ENCODE data around the gene CXorf49. TPM values are rescaled to one million over a fixed set of nuclear protein-coding genes. Genes with fewer than 3 reads are reported as not detected.
"Not testable (repeated sequence)": the region's sequence is repeated elsewhere in the genome, so short reads cannot be mapped to it uniquely, and the experiment has no call there.

CXorf49 gene
- total RNA-seq, 2 experiments from 2014 or later = not detected

DNA sequence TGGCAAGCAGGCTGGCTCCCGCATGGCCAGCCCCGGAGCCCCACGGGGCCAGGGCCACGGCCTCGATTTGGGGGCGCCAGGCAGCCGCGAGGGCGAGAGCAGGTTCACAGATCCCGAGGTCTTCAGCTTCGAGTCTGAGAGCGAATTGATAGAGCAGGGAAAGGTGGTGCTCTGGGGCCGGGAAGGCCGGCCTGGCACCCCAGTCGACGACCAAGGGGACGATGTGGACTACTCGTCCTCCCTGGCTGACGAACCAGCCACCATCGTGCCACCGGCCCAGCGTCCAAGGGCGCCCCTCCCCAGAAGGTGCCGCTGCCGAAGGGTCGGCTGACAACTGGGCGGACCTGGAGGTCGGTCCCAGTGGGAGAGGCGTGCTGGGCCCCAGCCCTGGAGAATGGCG, 1.1 kb upstream of the CXorf49 start:
- intact Hi-C loops (cut with DNase I, micrococcal nuclease); H3K27ac Mint-ChIP-seq; DNase-seq; H3K9me3 ChIP-seq (ENCODE audit: control insufficient read depth in 1 of 2, insufficient read depth in 1 of 2, low read length in 2 of 2); POLR2A ChIA-PET; H3K27me3 ChIP-seq (ENCODE audit: control insufficient read depth in 1 of 2, insufficient read depth in 2 of 2, low read length in 2 of 2); H3K4me1 ChIP-seq (ENCODE audit: insufficient read depth, low read length); H3K4me3 ChIP-seq (ENCODE audit: low read length); H3K4me1 Mint-ChIP-seq (ENCODE audit: low read depth); H3K36me3 ChIP-seq (ENCODE audit: insufficient read depth, low read length); H3K4me3 Mint-ChIP-seq; CTCF ChIA-PET; H3K27me3 Mint-ChIP-seq; H3K36me3 Mint-ChIP-seq (ENCODE audit: low read depth); H3K9me3 Mint-ChIP-seq; ATAC-seq (ENCODE audit: poor library complexity); H3K27ac ChIP-seq (ENCODE audit: low read depth in 1 of 2, low read length in 2 of 2): not testable (repeated sequence)

DNA sequence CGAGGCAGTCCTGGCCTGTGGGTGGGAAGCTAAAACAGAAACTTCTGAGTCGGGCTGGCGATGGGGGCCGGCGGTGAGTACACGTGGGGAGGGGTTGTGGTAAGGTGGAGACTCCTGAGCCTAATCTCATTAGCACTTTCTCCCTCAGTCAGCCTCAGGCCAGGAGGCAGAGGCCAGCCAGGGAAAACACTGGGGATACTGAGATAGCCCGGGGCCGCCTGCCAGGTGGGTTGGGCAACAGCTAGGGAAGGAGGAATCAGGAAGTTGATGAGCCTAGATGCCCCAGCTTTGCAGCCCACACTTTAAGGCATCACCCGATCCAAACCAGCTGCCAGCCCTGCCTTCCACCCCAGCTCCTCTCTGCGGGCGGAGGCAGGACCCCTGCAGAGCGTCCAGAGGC, 1.8 kb downstream of the CXorf49 start:
- H3K9me3 Mint-ChIP-seq; H3K4me3 ChIP-seq (ENCODE audit: low read length); H3K27me3 ChIP-seq (ENCODE audit: control insufficient read depth in 1 of 2, insufficient read depth in 2 of 2, low read length in 2 of 2); DNase-seq; H3K4me1 ChIP-seq (ENCODE audit: insufficient read depth, low read length); H3K9me3 ChIP-seq (ENCODE audit: control insufficient read depth in 1 of 2, insufficient read depth in 1 of 2, low read length in 2 of 2); H3K27ac ChIP-seq (ENCODE audit: low read depth in 1 of 2, low read length in 2 of 2); ATAC-seq (ENCODE audit: poor library complexity); POLR2A ChIA-PET; H3K4me3 Mint-ChIP-seq; CTCF ChIA-PET; H3K36me3 Mint-ChIP-seq (ENCODE audit: low read depth); H3K36me3 ChIP-seq (ENCODE audit: insufficient read depth, low read length); H3K27ac Mint-ChIP-seq; intact Hi-C loops (cut with DNase I, micrococcal nuclease); H3K27me3 Mint-ChIP-seq; H3K4me1 Mint-ChIP-seq (ENCODE audit: low read depth): not testable (repeated sequence)

DNA sequence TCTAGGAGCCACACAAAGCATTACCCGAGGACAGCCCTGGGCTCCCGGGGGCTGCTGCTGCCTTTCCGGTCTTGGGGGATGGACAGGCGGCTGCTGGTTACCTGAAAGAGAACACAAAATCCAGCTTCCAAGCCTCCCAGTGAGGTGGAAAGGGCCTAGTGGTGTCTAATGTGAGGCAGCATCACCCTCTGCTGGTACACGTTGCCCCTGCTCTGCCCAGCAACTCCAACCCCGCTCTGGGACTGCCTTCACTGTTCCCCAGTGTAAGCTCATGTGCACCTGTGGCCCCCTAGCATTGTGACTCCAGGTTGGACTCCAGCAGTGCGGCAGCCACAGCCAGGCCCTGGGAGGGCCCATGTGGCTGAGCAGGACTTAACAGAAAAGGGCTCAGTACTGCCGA, 2.5 kb downstream of the CXorf49 start:
- DNase-seq; CTCF ChIA-PET; H3K9me3 Mint-ChIP-seq; H3K9me3 ChIP-seq (ENCODE audit: control insufficient read depth in 1 of 2, insufficient read depth in 1 of 2, low read length in 2 of 2); H3K27ac Mint-ChIP-seq; H3K4me1 Mint-ChIP-seq (ENCODE audit: low read depth); POLR2A ChIA-PET; H3K4me1 ChIP-seq (ENCODE audit: insufficient read depth, low read length); H3K4me3 Mint-ChIP-seq; H3K27me3 Mint-ChIP-seq; intact Hi-C loops (cut with DNase I, micrococcal nuclease); H3K4me3 ChIP-seq (ENCODE audit: low read length); H3K27me3 ChIP-seq (ENCODE audit: control insufficient read depth in 1 of 2, insufficient read depth in 2 of 2, low read length in 2 of 2); H3K36me3 ChIP-seq (ENCODE audit: insufficient read depth, low read length); H3K27ac ChIP-seq (ENCODE audit: low read depth in 1 of 2, low read length in 2 of 2); ATAC-seq (ENCODE audit: poor library complexity); H3K36me3 Mint-ChIP-seq (ENCODE audit: low read depth): not testable (repeated sequence)

DNA sequence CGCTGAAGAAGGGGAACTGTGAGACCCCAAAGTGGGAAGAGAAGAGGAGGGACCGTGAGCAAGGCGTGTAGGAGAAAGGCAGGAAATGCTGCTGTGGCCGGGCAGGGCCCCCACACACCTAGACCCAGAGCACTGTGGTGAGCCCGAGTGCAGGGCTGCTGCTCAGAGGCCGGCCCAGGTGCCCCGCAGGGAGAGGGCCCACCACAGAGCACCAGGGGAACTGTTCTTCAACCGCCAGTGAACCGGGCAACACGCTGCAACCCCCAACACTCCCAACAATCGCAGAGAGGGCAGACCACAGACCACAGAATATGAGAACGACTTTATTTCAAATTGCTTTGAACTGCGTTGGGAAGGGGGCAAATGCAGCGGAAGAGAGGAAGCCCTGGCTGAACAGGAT, 4.0 kb downstream of the CXorf49 start:
- H3K27ac ChIP-seq (ENCODE audit: low read depth in 1 of 2, low read length in 2 of 2); DNase-seq; H3K36me3 Mint-ChIP-seq (ENCODE audit: low read depth); POLR2A ChIA-PET; H3K27me3 ChIP-seq (ENCODE audit: control insufficient read depth in 1 of 2, insufficient read depth in 2 of 2, low read length in 2 of 2); H3K9me3 ChIP-seq (ENCODE audit: control insufficient read depth in 1 of 2, insufficient read depth in 1 of 2, low read length in 2 of 2); H3K4me1 Mint-ChIP-seq (ENCODE audit: low read depth); H3K4me1 ChIP-seq (ENCODE audit: insufficient read depth, low read length); H3K4me3 Mint-ChIP-seq; CTCF ChIA-PET; H3K27ac Mint-ChIP-seq; ATAC-seq (ENCODE audit: poor library complexity); H3K36me3 ChIP-seq (ENCODE audit: insufficient read depth, low read length); H3K9me3 Mint-ChIP-seq; intact Hi-C loops (cut with DNase I, micrococcal nuclease); H3K27me3 Mint-ChIP-seq; H3K4me3 ChIP-seq (ENCODE audit: low read length): not testable (repeated sequence)

DNA sequence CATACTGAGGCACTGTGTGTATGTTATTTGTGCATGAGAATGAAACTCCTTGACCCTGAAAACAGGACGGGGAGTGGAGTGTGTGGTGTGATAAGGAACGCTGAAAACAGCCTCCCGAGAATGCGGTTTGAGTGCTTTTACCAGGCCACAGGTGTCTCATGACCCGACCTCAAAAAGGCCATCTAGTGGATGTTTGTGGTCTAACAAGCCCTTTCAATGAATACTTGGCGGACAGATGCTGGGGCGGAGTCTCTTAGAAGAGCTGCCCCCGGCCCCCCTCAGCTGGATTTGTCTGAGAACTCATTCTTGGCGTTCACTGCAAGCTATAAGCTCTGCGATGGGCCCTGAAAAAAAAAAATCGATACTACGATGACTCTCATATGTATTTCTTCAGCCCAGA, 15.2 kb downstream of the CXorf49 start:
- H3K4me1 Mint-ChIP-seq (ENCODE audit: low read depth); DNase-seq; CTCF ChIA-PET; H3K4me3 Mint-ChIP-seq; POLR2A ChIA-PET; H3K4me3 ChIP-seq (ENCODE audit: low read length); H3K9me3 ChIP-seq (ENCODE audit: control insufficient read depth in 1 of 2, insufficient read depth in 1 of 2, low read length in 2 of 2); intact Hi-C loops (cut with DNase I, micrococcal nuclease); H3K27ac ChIP-seq (ENCODE audit: low read depth in 1 of 2, low read length in 2 of 2); H3K36me3 ChIP-seq (ENCODE audit: insufficient read depth, low read length); H3K27ac Mint-ChIP-seq; H3K27me3 ChIP-seq (ENCODE audit: control insufficient read depth in 1 of 2, insufficient read depth in 2 of 2, low read length in 2 of 2); H3K9me3 Mint-ChIP-seq; H3K36me3 Mint-ChIP-seq (ENCODE audit: low read depth); H3K4me1 ChIP-seq (ENCODE audit: insufficient read depth, low read length); H3K27me3 Mint-ChIP-seq: not testable (repeated sequence)
- peak; percentile 34 for ATAC-seq (ENCODE audit: poor library complexity)

DNA sequence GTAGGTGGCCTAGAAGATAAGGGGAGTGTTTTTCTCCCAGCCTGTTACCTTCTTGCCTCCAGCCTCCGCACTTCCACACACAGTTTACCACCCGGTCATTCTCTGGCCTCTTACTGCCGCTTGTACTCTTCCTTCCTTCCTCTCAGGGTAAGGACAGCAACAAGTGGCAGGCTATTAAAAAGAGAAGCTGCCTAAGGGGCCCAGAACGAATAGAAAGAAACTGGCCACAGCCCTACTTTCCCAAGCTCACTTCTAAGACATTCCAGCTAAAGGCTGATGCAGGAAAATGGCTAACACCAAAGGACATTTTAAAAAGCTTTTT, 19.1 kb downstream of the CXorf49 start:
- DNase-seq; intact Hi-C loops (cut with DNase I, micrococcal nuclease); ATAC-seq (ENCODE audit: poor library complexity); H3K27ac ChIP-seq (ENCODE audit: low read depth in 1 of 2, low read length in 2 of 2); H3K27me3 ChIP-seq (ENCODE audit: control insufficient read depth in 1 of 2, insufficient read depth in 2 of 2, low read length in 2 of 2); POLR2A ChIA-PET; H3K4me3 Mint-ChIP-seq; H3K4me1 Mint-ChIP-seq (ENCODE audit: low read depth); H3K27me3 Mint-ChIP-seq; H3K36me3 Mint-ChIP-seq (ENCODE audit: low read depth); CTCF ChIA-PET; H3K36me3 ChIP-seq (ENCODE audit: insufficient read depth, low read length); H3K9me3 ChIP-seq (ENCODE audit: control insufficient read depth in 1 of 2, insufficient read depth in 1 of 2, low read length in 2 of 2); H3K9me3 Mint-ChIP-seq; H3K4me3 ChIP-seq (ENCODE audit: low read length); H3K27ac Mint-ChIP-seq; H3K4me1 ChIP-seq (ENCODE audit: insufficient read depth, low read length): not testable (repeated sequence)

DNA sequence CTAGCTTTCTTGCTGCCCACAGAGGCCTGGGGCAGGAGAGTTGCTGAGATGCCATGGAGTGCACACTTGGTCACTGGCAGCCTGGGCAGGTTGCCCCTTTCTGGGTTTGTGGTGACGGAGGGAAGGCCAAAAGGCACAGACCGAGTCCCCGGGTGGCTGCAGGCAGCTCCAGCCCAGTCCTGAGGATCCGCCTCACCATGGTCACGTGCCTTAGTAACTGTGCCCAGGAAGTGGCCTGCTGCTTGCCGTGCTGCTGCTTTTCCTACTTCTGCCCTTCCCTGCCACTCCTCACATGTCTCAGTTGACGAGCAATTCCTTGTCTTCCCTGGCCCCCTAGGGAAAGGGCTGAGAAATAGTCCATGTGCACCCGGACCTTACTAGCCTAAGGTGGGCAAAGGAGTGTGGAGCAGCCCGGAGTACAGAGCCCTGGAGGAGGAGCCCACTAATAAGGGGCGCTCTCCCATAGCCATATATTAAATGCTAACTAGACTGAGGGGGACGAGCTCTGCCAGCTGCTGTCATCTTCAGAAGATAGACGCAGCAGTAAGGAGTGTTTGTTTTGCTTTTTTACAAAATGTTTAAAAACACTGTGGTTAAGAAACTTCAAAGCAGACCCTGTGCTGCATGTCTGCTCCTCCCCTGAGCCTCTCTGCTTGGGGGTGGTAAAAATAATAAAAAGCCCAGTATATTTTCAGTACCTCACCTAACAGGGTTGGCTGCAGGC, 19.6 kb downstream of the CXorf49 start:
- H3K27ac Mint-ChIP-seq; H3K27me3 ChIP-seq (ENCODE audit: control insufficient read depth in 1 of 2, insufficient read depth in 2 of 2, low read length in 2 of 2); H3K27ac ChIP-seq (ENCODE audit: low read depth in 1 of 2, low read length in 2 of 2); H3K36me3 ChIP-seq (ENCODE audit: insufficient read depth, low read length); CTCF ChIA-PET; H3K36me3 Mint-ChIP-seq (ENCODE audit: low read depth); H3K4me1 Mint-ChIP-seq (ENCODE audit: low read depth); H3K9me3 Mint-ChIP-seq; H3K27me3 Mint-ChIP-seq; intact Hi-C loops (cut with DNase I, micrococcal nuclease); DNase-seq; H3K4me1 ChIP-seq (ENCODE audit: insufficient read depth, low read length); POLR2A ChIA-PET; H3K4me3 Mint-ChIP-seq; H3K9me3 ChIP-seq (ENCODE audit: control insufficient read depth in 1 of 2, insufficient read depth in 1 of 2, low read length in 2 of 2); H3K4me3 ChIP-seq (ENCODE audit: low read length): not testable (repeated sequence)
- peak; percentile 79 for ATAC-seq (ENCODE audit: poor library complexity)

Data from CD4-positive, alpha-beta T cell (primary cell).